ENCODE data around the gene IRGQ. TPM values are rescaled to one million over a fixed set of nuclear protein-coding genes. Genes with fewer than 3 reads are reported as not detected.

The IRGQ gene
- total and polyA plus RNA-seq, 7 donors = 5.5 to 26.9 (median 21.5) TPM

- no peaks in the 10 kb centered on the region for H3K4me1 ChIP-seq
- 66 to 73% (median 72%) methylated on average over 2 of the region's 2 CpGs for WGBS, 3 donors
- no peak for TF ChIP-seq CTCF (IDR thresholded peaks at IDR 0.05)
- no peak for ATAC-seq
- DNase-seq = no peak
- no peak overlapping the region for H3K27ac ChIP-seq
- peaks cover 0 to 10% (median 5%) of the 10 kb centered on the region in 3 donors for H3K27me3 ChIP-seq (ENCODE audit: insufficient read depth in 3 of 3, low read length in 2 of 3)
- H3K36me3 ChIP-seq (ENCODE audit: insufficient read depth in 1 of 2, low read depth in 1 of 2) = no peaks in the 10 kb centered on the region
- H3K9me3 ChIP-seq = no peaks in the 10 kb centered on the region
- H3K4me3 ChIP-seq = no peak overlapping the region
- intact Hi-C loops (cut with DNase I) = no loop called here
Observed at GRCh38 chr19:43641333-43641732, 45.4 kb upstream of the IRGQ start.

DNA sequence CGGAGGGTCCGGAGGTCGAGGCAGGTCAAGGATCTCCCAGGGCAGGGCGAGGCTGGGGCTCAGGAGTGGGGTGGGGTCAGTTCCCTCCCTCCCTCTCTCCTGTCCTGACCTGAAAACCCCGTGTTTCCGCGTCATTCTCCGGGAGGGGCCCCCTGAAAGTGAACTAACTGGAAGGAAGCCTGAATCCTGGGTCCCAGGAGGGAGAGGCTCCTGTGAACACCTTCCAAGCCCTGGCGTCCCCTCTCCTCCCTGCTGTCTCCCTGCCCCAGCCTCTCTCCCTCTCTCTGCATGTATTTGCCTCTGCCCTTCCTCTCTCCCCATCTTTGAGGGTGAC lies 44.5 kb upstream of the IRGQ start:
- no peaks in the 10 kb centered on the region for H3K4me1 ChIP-seq
- intact Hi-C loops (cut with DNase I) = no loop called here
- H3K27me3 ChIP-seq (ENCODE audit: insufficient read depth in 3 of 3, low read length in 2 of 3) = peaks cover 0 to 10% (median 5%) of the 10 kb centered on the region in 3 donors
- H3K36me3 ChIP-seq (ENCODE audit: insufficient read depth in 1 of 2, low read depth in 1 of 2) = no peaks in the 10 kb centered on the region
- DNase-seq (no peak), ATAC-seq (peak in 1 of 4 donors; percentile 21)
- peak overlapping the region; percentile 62 for H3K4me3 ChIP-seq
- no peak for TF ChIP-seq CTCF (IDR thresholded peaks at IDR 0.05)
- H3K27ac ChIP-seq = no peak overlapping the region
- 4 to 8% (median 5%) methylated on average over 6 to 9 of the region's 9 CpGs for WGBS, 3 donors
- H3K9me3 ChIP-seq = no peaks in the 10 kb centered on the region

DNA sequence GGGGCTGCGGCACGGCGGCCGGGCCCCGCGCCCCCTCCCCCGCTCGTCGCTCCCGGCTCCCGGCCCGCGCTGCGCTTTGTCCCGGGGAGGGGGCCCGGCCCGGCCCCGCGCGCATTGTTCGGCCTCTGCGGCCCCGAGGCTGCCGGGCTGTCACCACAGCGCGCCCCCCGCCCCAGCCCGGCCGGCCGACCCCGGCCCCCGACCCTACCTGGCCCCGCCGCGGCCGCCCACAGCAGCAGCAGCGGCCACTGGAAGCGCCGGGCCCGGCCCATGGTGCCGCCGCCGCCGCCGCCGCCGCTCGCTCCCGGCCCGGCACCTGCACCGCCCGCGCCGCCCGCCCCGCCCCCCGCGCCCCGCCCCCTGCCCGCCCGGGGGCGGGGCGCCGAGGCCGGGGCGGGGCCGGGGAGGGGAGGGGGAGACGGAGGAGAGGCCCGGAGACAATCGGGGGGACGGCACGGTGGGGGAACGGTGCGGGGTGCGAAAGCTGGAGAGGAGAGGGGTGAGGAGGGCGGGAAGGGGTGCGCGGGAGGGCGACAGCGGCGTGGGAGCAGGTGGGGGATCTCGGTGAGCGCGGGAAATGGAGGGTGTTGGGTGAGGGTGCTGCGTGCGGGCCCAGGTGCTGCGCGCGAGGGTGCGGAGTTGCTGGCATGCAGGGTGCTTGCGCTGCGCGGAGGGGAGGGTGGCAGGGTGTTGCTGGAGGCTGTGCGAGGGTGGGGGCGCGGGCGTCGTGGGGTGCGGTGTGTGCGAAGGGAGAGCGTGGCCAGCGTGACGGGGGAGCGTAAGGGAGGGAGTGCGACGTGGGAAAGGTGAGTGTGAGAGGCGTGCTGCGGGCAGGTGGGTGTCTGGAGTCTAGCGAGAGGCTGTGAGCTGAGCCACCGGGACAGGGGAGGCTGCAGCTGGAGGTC lies 43.8 kb upstream of the IRGQ start, which contains the start of gene CADM4:
Gene CADM4 (minus strand): TSS at position 332 of the 905 bp plus-strand sequence. CDS start 60 bp downstream, at position 272.
- H3K27ac ChIP-seq = no peak within 1 kb of the TSS
- intact Hi-C loops (cut with DNase I) = no loop called here
- H3K9me3 ChIP-seq = no peaks in the 10 kb centered on the region
- WGBS, 3 donors = 0 to 1% (median 1%) methylated on average over 37 to 108 of the region's 110 CpGs
- DNase-seq (peak; percentile 23 to 56), ATAC-seq (peak; percentile 61 to 88 (median 73))
- TF ChIP-seq CTCF (IDR thresholded peaks at IDR 0.05) = no peak
- H3K27me3 ChIP-seq (ENCODE audit: insufficient read depth in 3 of 3, low read length in 2 of 3) = peaks cover 0 to 10% (median 5%) of the 10 kb centered on the region in 3 donors
- H3K4me1 ChIP-seq = no peaks in the 10 kb centered on the region
- peak within 1 kb of the TSS; percentile 62 for H3K4me3 ChIP-seq
- H3K36me3 ChIP-seq (ENCODE audit: insufficient read depth in 1 of 2, low read depth in 1 of 2) = no peaks in the 10 kb centered on the region

GRCh38 chr19:43638995-43639518 lies 43.1 kb upstream of the IRGQ start:
- intact Hi-C loops (cut with DNase I) = no loop called here
- H3K27me3 ChIP-seq (ENCODE audit: insufficient read depth in 3 of 3, low read length in 2 of 3) = peaks cover 0 to 10% (median 5%) of the 10 kb centered on the region in 3 donors
- TF ChIP-seq CTCF (IDR thresholded peaks at IDR 0.05) = no peak
- no peaks in the 10 kb centered on the region for H3K9me3 ChIP-seq
- no peaks in the 10 kb centered on the region for H3K4me1 ChIP-seq
- DNase-seq (no peak), ATAC-seq (no peak)
- H3K36me3 ChIP-seq (ENCODE audit: insufficient read depth in 1 of 2, low read depth in 1 of 2) = no peaks in the 10 kb centered on the region
- H3K4me3 ChIP-seq = peak overlapping the region; percentile 59
- H3K27ac ChIP-seq = no peak overlapping the region
- WGBS, 3 donors = 6 to 20% (median 13%) methylated on average over 7 to 18 of the region's 18 CpGs

Measured in psoas muscle (tissue), 8 donors.